MM.1S (cell line): ENCODE data around the gene PPM1M.

ENCODE experiments used
- DNase-seq: peaks from one replicate; pipeline ENCODE4 v3.0.0-alpha.2; 2015
- H2AFZ ChIP-seq: fragments of 300-600 bp; sonication (generic); 2 replicates; pipeline ENCODE4 v1.6.0; 2016; ENCODE audit warnings: antibody characterized with exemption, low read length
- H3F3A ChIP-seq: fragments of 300-600 bp; sonication (generic); 2 replicates; pipeline ENCODE4 v1.6.1; 2016; ENCODE audit warnings: mild to moderate bottlenecking, antibody characterized with exemption, low read length, moderate library complexity, mixed read lengths; ENCODE audit not compliant: insufficient read depth
- H3K27ac ChIP-seq: fragments of 300-600 bp; sonication (generic); 2 replicates; pipeline ENCODE4 v1.5.1; 2016; ENCODE audit warnings: mild to moderate bottlenecking, low read length
- H3K27me3 ChIP-seq: fragments of 300-600 bp; sonication (generic); replicated peaks from 2 replicates; pipeline ENCODE4 v1.6.0; 2016; ENCODE audit warnings: low read length; ENCODE audit not compliant: insufficient read depth
- H3K36me3 ChIP-seq: fragments of 300-600 bp; sonication (generic); replicated peaks from 2 replicates; pipeline ENCODE4 v1.6.1; 2016; ENCODE audit warnings: mild to moderate bottlenecking, low read length, mixed read lengths; ENCODE audit not compliant: insufficient read depth
- H3K4me1 ChIP-seq: fragments of 300-600 bp; sonication (generic); 2 replicates; pipeline ENCODE4 v1.6.1; 2016; ENCODE audit warnings: low read length, mixed read lengths
- H3K4me2 ChIP-seq: fragments of 300-600 bp; sonication (generic); 2 replicates; pipeline ENCODE4 v1.6.0; 2016; ENCODE audit warnings: low read depth, low read length
- H3K4me3 ChIP-seq: fragments of 300-600 bp; sonication (generic); 2 replicates; pipeline ENCODE4 v1.5.1; 2016; ENCODE audit warnings: low read length, mixed read lengths
- H3K79me2 ChIP-seq: fragments of 300-600 bp; sonication (generic); 2 replicates; pipeline ENCODE4 v1.6.1; 2016; ENCODE audit warnings: mixed run types, low read length, mixed read lengths
- H3K9ac ChIP-seq: fragments of 300-600 bp; sonication (generic); 2 replicates; pipeline ENCODE4 v1.6.1; 2016; ENCODE audit warnings: low read length, mixed read lengths
- H3K9me2 ChIP-seq: fragments of 300-600 bp; sonication (generic); replicated peaks from 2 replicates; pipeline ENCODE4 v1.6.1; 2016; ENCODE audit warnings: mild to moderate bottlenecking, low read length, mixed read lengths; ENCODE audit not compliant: insufficient read depth
- H3K9me3 ChIP-seq: fragments of 300-600 bp; sonication (generic); replicated peaks from 2 replicates; pipeline ENCODE4 v1.6.1; 2016; ENCODE audit warnings: mild to moderate bottlenecking, low read length, mixed read lengths; ENCODE audit not compliant: insufficient read depth
- H4K20me1 ChIP-seq: fragments of 300-600 bp; sonication (generic); 2 replicates; pipeline ENCODE4 v1.6.1; 2016; ENCODE audit warnings: mild to moderate bottlenecking, low read length, moderate library complexity, mixed read lengths; ENCODE audit not compliant: insufficient read depth
- CTCF ChIP-seq: fragments of 300-600 bp; sonication (generic); IDR thresholded peaks from 2 replicates; pipeline ENCODE4 v1.5.1; 2016; ENCODE audit warnings: antibody characterized with exemption, low read length, mixed read lengths
- EZH2 ChIP-seq: fragments of 300-600 bp; sonication (generic); optimal IDR thresholded peaks from 2 replicates; pipeline ENCODE3; 2017; ENCODE audit warnings: low read depth, mild to moderate bottlenecking, antibody characterized with exemption, low read length, mixed read lengths
- EZH2phosphoT487 ChIP-seq: fragments of 300-600 bp; sonication (generic); IDR thresholded peaks from 2 replicates; pipeline ENCODE4 v1.6.1; 2018; ENCODE audit warnings: antibody characterized with exemption, low read length

The PPM1M gene

DNA sequence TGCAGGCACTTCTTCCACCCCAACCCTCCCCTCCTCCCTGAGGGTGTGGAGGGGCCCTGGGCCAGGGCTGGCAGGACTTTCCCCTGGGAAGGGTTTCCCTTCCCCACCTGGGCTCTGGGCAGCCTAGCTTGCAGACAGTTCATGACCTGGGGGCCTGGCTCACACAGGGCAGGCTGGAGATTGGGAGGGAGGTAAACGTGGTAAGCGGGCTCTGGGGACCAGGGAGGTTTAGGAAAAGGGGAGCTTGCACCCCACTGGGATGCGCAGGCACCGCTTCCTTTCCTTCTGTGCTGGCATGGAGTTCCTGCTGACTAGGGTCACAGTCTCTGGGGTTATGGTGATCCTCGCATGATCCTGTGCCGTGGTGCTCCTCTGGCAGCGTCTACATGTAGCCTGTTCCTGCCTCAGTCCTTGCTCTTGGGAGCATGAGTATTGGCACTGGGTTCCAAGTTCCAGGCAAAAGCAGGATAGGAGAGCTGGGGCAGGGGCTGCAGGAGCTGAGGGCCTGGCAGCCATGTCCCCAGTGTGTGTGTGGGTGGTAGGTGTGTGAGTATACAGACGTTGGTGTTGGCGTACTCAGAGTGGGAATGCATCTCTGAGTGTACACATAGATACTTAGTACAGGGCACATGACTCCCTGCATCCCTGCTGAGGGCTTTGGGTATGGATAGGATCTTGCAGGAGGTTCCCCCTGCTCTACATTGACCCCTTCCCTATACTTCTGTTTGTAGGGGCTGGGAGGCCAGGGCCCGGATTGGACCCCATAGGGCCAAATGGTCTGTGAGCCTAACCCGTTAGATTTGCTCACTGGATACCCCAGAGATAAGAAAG lies 49.0 kb downstream of the PPM1M start:
- no peaks in the 10 kb centered on the region for H3K4me1 ChIP-seq
- H3K9me3 ChIP-seq, result no peaks in the 10 kb centered on the region
- DNase-seq, result no peak
- peaks cover 6% of the 10 kb centered on the region for H3K79me2 ChIP-seq
- H3K4me3 ChIP-seq, result no peak overlapping the region
- no peak overlapping the region for H2AFZ ChIP-seq
- no peak for TF ChIP-seq EZH2
- no peak for TF ChIP-seq EZH2phosphoT487
- no peak for TF ChIP-seq CTCF
- H3K27me3 ChIP-seq, result no peaks in the 10 kb centered on the region
- H3K4me2 ChIP-seq, result no peak overlapping the region
- H3K27ac ChIP-seq, result no peak overlapping the region
- H3K9me2 ChIP-seq, result no peaks in the 10 kb centered on the region
- no peaks in the 10 kb centered on the region for H3K36me3 ChIP-seq
- no peaks in the 10 kb centered on the region; the same call in 1 of the 2 replicates for H4K20me1 ChIP-seq
- H3K9ac ChIP-seq, result no peak overlapping the region
- no peaks in the 10 kb centered on the region for H3F3A ChIP-seq

DNA sequence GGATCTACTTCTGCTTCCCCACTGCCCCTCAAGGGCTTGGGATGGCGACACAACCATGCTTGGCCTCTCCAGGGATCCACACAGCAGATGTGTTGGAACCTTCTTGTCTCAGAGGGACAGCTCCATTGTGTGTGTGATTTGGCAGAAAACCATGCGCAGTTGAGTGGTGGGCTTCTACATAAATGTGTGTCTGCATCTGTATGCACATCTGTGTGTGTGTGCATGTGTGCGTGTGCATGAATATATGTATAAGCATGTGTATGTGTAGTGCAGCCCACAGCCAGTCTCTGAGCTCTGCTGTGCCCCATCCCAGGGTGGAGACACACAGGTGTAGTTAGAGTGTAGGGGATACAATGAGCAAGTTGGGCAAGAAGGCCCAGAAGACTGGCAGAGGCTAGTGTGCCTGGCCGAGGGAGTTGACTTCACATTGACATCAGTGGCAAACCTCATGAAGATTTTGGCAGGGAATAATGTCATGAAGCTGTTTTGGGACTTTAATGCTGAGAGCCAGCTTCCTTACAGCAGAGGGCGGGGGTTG lies 50.2 kb downstream of the PPM1M start:
- no peak overlapping the region for H3K4me2 ChIP-seq
- no peaks in the 10 kb centered on the region for H3K79me2 ChIP-seq
- TF ChIP-seq EZH2 (no peak), EZH2phosphoT487 (no peak), CTCF (no peak)
- no peak for DNase-seq
- H3K9me2 ChIP-seq, result no peaks in the 10 kb centered on the region
- no peaks in the 10 kb centered on the region; the same call in 1 of the 2 replicates for H4K20me1 ChIP-seq
- H3K9me3 ChIP-seq, result no peaks in the 10 kb centered on the region
- H3F3A ChIP-seq, result no peaks in the 10 kb centered on the region
- H2AFZ ChIP-seq, result no peak overlapping the region
- no peak overlapping the region for H3K27ac ChIP-seq
- H3K4me1 ChIP-seq, result no peaks in the 10 kb centered on the region
- H3K9ac ChIP-seq, result no peak overlapping the region
- H3K36me3 ChIP-seq, result no peaks in the 10 kb centered on the region
- H3K4me3 ChIP-seq, result no peak overlapping the region
- H3K27me3 ChIP-seq, result no peaks in the 10 kb centered on the region

DNA sequence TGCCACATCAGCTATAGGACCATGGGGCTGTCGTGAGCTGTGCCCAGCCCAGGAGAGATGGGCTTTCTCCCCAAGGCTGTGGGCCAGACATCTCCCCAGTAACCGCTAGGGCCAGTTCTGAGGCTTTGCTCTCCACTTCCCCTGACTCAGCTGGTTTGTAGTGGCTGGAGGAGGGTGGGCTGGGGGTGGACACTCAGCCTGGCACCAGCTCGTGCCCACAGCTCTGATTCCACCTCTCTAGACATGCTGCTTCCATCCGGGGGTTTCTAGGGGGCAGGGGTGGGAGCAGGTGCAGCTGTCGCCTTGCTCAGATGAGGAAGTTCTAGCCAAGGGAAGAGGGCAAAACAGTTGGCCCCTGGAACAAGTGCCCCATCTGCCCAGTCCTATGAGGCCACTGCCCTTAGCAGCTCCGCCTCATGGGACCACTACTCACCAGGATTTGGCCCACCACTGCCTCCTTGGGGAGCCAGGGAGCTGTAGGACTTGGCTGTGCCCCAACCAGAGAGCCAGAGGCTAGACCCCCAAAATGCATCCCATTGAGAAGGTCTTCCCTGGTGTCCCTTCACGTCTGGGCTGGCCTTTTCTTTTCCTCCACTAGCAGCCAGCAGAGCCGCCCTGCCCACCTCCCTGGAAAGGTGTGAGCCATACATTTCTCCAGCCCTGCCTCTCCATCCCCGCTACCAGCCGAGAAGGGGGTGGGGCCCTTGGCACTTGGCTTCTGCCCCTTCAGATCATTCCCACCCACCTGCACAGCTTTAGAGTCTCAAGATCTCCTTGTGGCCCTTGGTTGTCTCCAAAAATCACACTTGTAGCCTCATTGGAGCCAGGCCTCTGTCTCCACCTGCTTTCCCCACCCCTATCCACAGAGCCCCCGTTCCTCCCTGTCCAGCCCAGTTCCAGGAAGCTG lies 51.9 kb downstream of the PPM1M start:
- TF ChIP-seq CTCF, result no peak
- no peak for TF ChIP-seq EZH2
- Histone ChIP-seq H3K4me2 (no peak overlapping the region), H2AFZ (no peak overlapping the region), H3K9me3 (no peaks in the 10 kb centered on the region), H3K4me1 (no peaks in the 10 kb centered on the region), H4K20me1 (no peaks in the 10 kb centered on the region; the same call in 1 of the 2 replicates), H3K9ac (no peak overlapping the region), H3K27me3 (no peaks in the 10 kb centered on the region), H3K9me2 (no peaks in the 10 kb centered on the region), H3K27ac (no peak overlapping the region), H3K36me3 (no peaks in the 10 kb centered on the region), H3K4me3 (no peak overlapping the region), H3F3A (no peaks in the 10 kb centered on the region), H3K79me2 (no peaks in the 10 kb centered on the region)
- DNase-seq, result no peak
